Common myeloid progenitor, CD34-positive (primary cell): ENCODE data around the gene SERPINB12.

Experiments
- CTCF ChIA-PET: fragments of 350-600 bp; sonication (Branson Sonifier 250); formaldehyde crosslinking; loops from one replicate; lab custom pipeline; 2021; ENCODE audit warnings: antibody characterized with exemption; lab: Charles Lee
- POLR2A ChIA-PET: fragments of 350-600 bp; sonication (Branson Sonifier 250); formaldehyde crosslinking; loops from one replicate; lab custom pipeline; 2021; ENCODE audit warnings: antibody characterized with exemption; lab: Charles Lee
- DNase-seq, 3 donors: peaks; one replicate each; pipeline versions ENCODE4 v3.0.0 to v3.0.0-alpha.2; 2013
- H3K27ac ChIP-seq, 2 experiments: 1 replicate in 1 of 2; 2 replicates in 1 of 2; pipeline ENCODE4 v1.7.0; 2013; ENCODE audit warnings: inconsistent platforms in 2 of 2, low read length in 2 of 2, mild to moderate bottlenecking in 2 of 2, low read depth in 1 of 2, moderate library complexity in 1 of 2; ENCODE audit not compliant: severe bottlenecking in 2 of 2, insufficient read depth in 1 of 2, poor library complexity in 1 of 2
- H3K27me3 ChIP-seq, 5 experiments: replicated peaks in 2 of 5; 1 replicate in 3 of 5; 2 replicates in 2 of 5; pipeline versions ENCODE4 v1.6.1 to v1.7.0; 2013; ENCODE audit warnings: low read length in 4 of 5, mild to moderate bottlenecking in 2 of 5, moderate library complexity in 2 of 5, inconsistent platforms in 1 of 5; ENCODE audit not compliant: insufficient read depth in 5 of 5, control insufficient read depth in 4 of 5
- H3K36me3 ChIP-seq, 4 experiments: 1 replicate in 2 of 4; 2 replicates in 2 of 4; pipeline versions ENCODE4 v1.6.1 to v1.7.0; 2013; ENCODE audit warnings: low read length in 3 of 4, control low read depth in 1 of 4, mild to moderate bottlenecking in 1 of 4; ENCODE audit not compliant: control insufficient read depth in 4 of 4, insufficient read depth in 4 of 4
- H3K4me1 ChIP-seq, 4 experiments: 1 replicate in 3 of 4; 2 replicates in 1 of 4; pipeline versions ENCODE4 v1.6.1 to v1.7.1; 2013; ENCODE audit warnings: low read length in 3 of 4, mild to moderate bottlenecking in 3 of 4, control low read depth in 1 of 4, inconsistent platforms in 1 of 4, moderate library complexity in 1 of 4; ENCODE audit not compliant: control insufficient read depth in 4 of 4, insufficient read depth in 4 of 4; ENCODE audit errors: control extremely low read depth in 1 of 4
- H3K4me3 ChIP-seq, 7 experiments: 1 replicate in 4 of 7; 2 replicates in 3 of 7; pipeline versions ENCODE4 v1.5.1 to v1.7.0; 2013; ENCODE audit warnings: mild to moderate bottlenecking in 7 of 7, low read length in 6 of 7, moderate library complexity in 6 of 7, inconsistent platforms in 2 of 7, low read depth in 2 of 7, control low read depth in 1 of 7; ENCODE audit not compliant: insufficient read depth in 4 of 7, control insufficient read depth in 1 of 7; ENCODE audit errors: extremely low read depth in 1 of 7
- H3K9me3 ChIP-seq, 5 experiments: 1 replicate in 4 of 5; 2 replicates in 1 of 5; pipeline versions ENCODE4 v1.6.1 to v1.7.1; 2013; ENCODE audit warnings: low read length in 4 of 5, mild to moderate bottlenecking in 2 of 5, inconsistent platforms in 1 of 5, low read depth in 1 of 5, moderate library complexity in 1 of 5; ENCODE audit not compliant: control insufficient read depth in 4 of 5, insufficient read depth in 2 of 5; ENCODE audit errors: control extremely low read depth in 1 of 5
- WGBS: methylation state at CpG from one replicate; pipeline ENCODE4 v1.1.5; 2013; ENCODE audit not compliant: insufficient coverage; 5-methylcytosine and 5-hydroxymethylcytosine counted together

Gene SERPINB12

GRCh38 chr18:63550068-63550467 lies 7.9 kb downstream of the SERPINB12 start:
- no peaks in the 10 kb centered on the region for H3K27me3 ChIP-seq
- H3K4me1 ChIP-seq, result peaks cover 0 to 4% (median 1%) of the 10 kb centered on the region in 4 experiments
- WGBS, result no CpG with 5 or more reads among the region's 1 CpG
- H3K9me3 ChIP-seq, result no peaks in the 10 kb centered on the region
- DNase-seq, result no peak
- no peak overlapping the region for H3K27ac ChIP-seq
- ChIA-PET CTCF (interaction anchor here (0.7 kb wide), 1 partner anchor 19 kb away, joined by 3 read pairs; no protein-coding TSS in a partner anchor), POLR2A (no interaction called here)
- no peak overlapping the region for H3K4me3 ChIP-seq
- no peaks in the 10 kb centered on the region for H3K36me3 ChIP-seq

GRCh38 chr18:63551769-63552168 lies 9.6 kb downstream of the SERPINB12 start:
- no peaks in the 10 kb centered on the region for H3K27me3 ChIP-seq
- 90% methylated on average over 2 of the region's 3 CpGs for WGBS
- H3K9me3 ChIP-seq, result no peaks in the 10 kb centered on the region
- no peak overlapping the region for H3K27ac ChIP-seq
- no peak overlapping the region for H3K4me3 ChIP-seq
- ChIA-PET POLR2A (no interaction called here), CTCF (no interaction called here)
- no peak for DNase-seq
- no peaks in the 10 kb centered on the region for H3K36me3 ChIP-seq
- H3K4me1 ChIP-seq, result peaks cover 0 to 4% (median 1%) of the 10 kb centered on the region in 4 experiments

GRCh38 chr18:63552581-63552980 lies 10.4 kb downstream of the SERPINB12 start:
- ChIA-PET POLR2A (no interaction called here), CTCF (interaction anchor here (1.5 kb wide), 1 partner anchor 25 kb away, joined by 5 read pairs; no protein-coding TSS in a partner anchor)
- Histone ChIP-seq H3K4me3 (no peak overlapping the region), H3K9me3 (no peaks in the 10 kb centered on the region), H3K4me1 (peaks cover 0 to 4% (median 1%) of the 10 kb centered on the region in 4 experiments), H3K27me3 (no peaks in the 10 kb centered on the region), H3K27ac (no peak overlapping the region), H3K36me3 (no peaks in the 10 kb centered on the region)
- no CpG with 5 or more reads among the region's 2 CpGs for WGBS
- DNase-seq, result no peak

GRCh38 chr18:63553081-63553480 lies 10.9 kb downstream of the SERPINB12 start:
- 30% methylated on average over 1 of the region's 1 CpG for whole genome bisulfite sequencing
- no peaks in the 10 kb centered on the region for H3K27me3 ChIP-seq
- peak in 2 of 3 donors; percentile 44 to 60 for DNase-seq
- H3K4me3 ChIP-seq, result no peak overlapping the region
- no peaks in the 10 kb centered on the region for H3K36me3 ChIP-seq
- H3K4me1 ChIP-seq, result peaks cover 0 to 4% (median 1%) of the 10 kb centered on the region in 4 experiments
- H3K27ac ChIP-seq, result no peak overlapping the region
- ChIA-PET POLR2A (no interaction called here), CTCF (interaction anchor here (1.5 kb wide), 1 partner anchor 24 kb away, joined by 5 read pairs; no protein-coding TSS in a partner anchor)
- H3K9me3 ChIP-seq, result no peaks in the 10 kb centered on the region

- Histone ChIP-seq H3K4me3 (no peak overlapping the region), H3K4me1 (no peaks in the 10 kb centered on the region), H3K27ac (no peak overlapping the region), H3K27me3 (no peaks in the 10 kb centered on the region), H3K36me3 (no peaks in the 10 kb centered on the region), H3K9me3 (no peaks in the 10 kb centered on the region)
- no peak for DNase-seq
- ChIA-PET POLR2A (interaction anchor here (0.7 kb wide), 1 partner anchor 15 kb away, joined by 3 read pairs; no protein-coding TSS in a partner anchor), CTCF (interaction anchor here (1.3 kb wide), 1 partner anchor 288 kb away, joined by 3 read pairs; no protein-coding TSS in a partner anchor)
- WGBS, result 91% methylated on average over 6 of the region's 9 CpGs
Measured at GRCh38 chr18:63559567-63560491, 17.7 kb downstream of the SERPINB12 start.

GRCh38 chr18:63562284-63562683 lies 20.1 kb downstream of the SERPINB12 start:
- WGBS, result 96% methylated on average over 4 of the region's 4 CpGs
- Histone ChIP-seq H3K4me3 (no peak overlapping the region), H3K27me3 (no peaks in the 10 kb centered on the region), H3K9me3 (no peaks in the 10 kb centered on the region), H3K27ac (no peak overlapping the region), H3K36me3 (no peaks in the 10 kb centered on the region), H3K4me1 (no peaks in the 10 kb centered on the region)
- DNase-seq, result no peak
- POLR2A ChIA-PET, result no interaction called here
- CTCF ChIA-PET, result interaction anchor here (2.1 kb wide), 1 partner anchor 16 kb away, joined by 6 read pairs; no protein-coding TSS in a partner anchor

GRCh38 chr18:63564021-63564420 lies 21.9 kb downstream of the SERPINB12 start:
- no peaks in the 10 kb centered on the region for H3K9me3 ChIP-seq
- 93% methylated on average over 3 of the region's 4 CpGs for WGBS
- ChIA-PET POLR2A (interaction anchor here (0.6 kb wide), 1 partner anchor 84 kb away, joined by 5 read pairs; no protein-coding TSS in a partner anchor), CTCF (no interaction called here)
- H3K27ac ChIP-seq, result no peak overlapping the region
- DNase-seq, result no peak
- H3K4me3 ChIP-seq, result no peak overlapping the region
- H3K4me1 ChIP-seq, result no peaks in the 10 kb centered on the region
- no peaks in the 10 kb centered on the region for H3K36me3 ChIP-seq
- no peaks in the 10 kb centered on the region for H3K27me3 ChIP-seq
